GM21423 (cell line): ENCODE data around the gene OR5F1.

Experiments used
- ATAC-seq: cut with Tn5 transposase; IDR thresholded peaks from one replicate; pipeline ENCODE4 v1.9.1; 2021; ENCODE audit warnings: mild to moderate bottlenecking, moderate library complexity; ENCODE audit not compliant: unreplicated experiment

The OR5F1 gene

GRCh38 chr11:55994525-55994924 lies at the start of gene OR5F1:
TSS of gene OR5F1 (minus strand) at chr11:55994625. CDS start at chr11:55994625, 0 bp downstream.
- ATAC-seq = no peak

GRCh38 chr11:56027354-56027753 lies 32.9 kb upstream of the OR5F1 start, which contains the start of gene OR5AS1:
TSS of gene OR5AS1 (plus strand) at chr11:56027654. CDS start at chr11:56030419, 2,765 bp downstream.
- no peak for ATAC-seq

GRCh38 chr11:56013805-56014204 lies 19.4 kb upstream of the OR5F1 start:
- ATAC-seq = no peak

- ATAC-seq = no peak
Observed at GRCh38 chr11:56010716-56011115, 16.3 kb upstream of the OR5F1 start.

- ATAC-seq = no peak
Observed at GRCh38 chr11:55970935-55971334, 23.5 kb downstream of the OR5F1 start.

GRCh38 chr11:55969845-55970244 lies 24.6 kb downstream of the OR5F1 start, which contains the start of gene OR10AG1:
TSS of gene OR10AG1 (minus strand) at chr11:55969945. CDS start at chr11:55969907, 38 bp downstream.
- ATAC-seq = no peak

GRCh38 chr11:55967914-55968313 lies 26.5 kb downstream of the OR5F1 start:
- no peak for ATAC-seq

GRCh38 chr11:55966391-55966790 lies 28.0 kb downstream of the OR5F1 start:
- no peak for ATAC-seq

- no peak for ATAC-seq
Observed at GRCh38 chr11:55956521-55956920, 37.9 kb downstream of the OR5F1 start.

GRCh38 chr11:55949330-55949729 lies 45.1 kb downstream of the OR5F1 start:
- ATAC-seq = no peak
